GM18951 (cell line): ENCODE data around the gene BMP7.

Source experiments
- POLR2A ChIP-seq: IDR thresholded peaks from 4 replicates; pipeline ENCODE4 v1.6.1; 2011; ENCODE audit warnings: mild to moderate bottlenecking; ENCODE audit not compliant: insufficient read length, insufficient read depth; ENCODE audit errors: extremely low read depth
- in situ Hi-C: fragments of 300-500 bp; cut with MboI; formaldehyde crosslinking; loops from one replicate; pipeline ENCODE4 v1.12.0; 2022; ENCODE audit warnings: low sequenced_read_pairs, mixed read lengths, inconsistent platforms; ENCODE audit not compliant: unreplicated experiment

The BMP7 gene

GRCh38 chr20:57124800-57125517 is 141.5 kb downstream of the BMP7 start:
- in situ Hi-C loops = no loop called here
- TF ChIP-seq POLR2A = no peak

- in situ Hi-C loops = no loop called here
Observed at GRCh38 chr20:57124366-57124765, 142.1 kb downstream of the BMP7 start.

GRCh38 chr20:57123504-57123903 is 142.9 kb downstream of the BMP7 start:
- TF ChIP-seq POLR2A = no peak
- in situ Hi-C loops = no loop called here

More at GRCh38 chr20:57124366-57124765, 142.1 kb downstream of the BMP7 start:
- no peak for TF ChIP-seq POLR2A

GRCh38 chr20:57122536-57123489 is 143.6 kb downstream of the BMP7 start:
- no peak for TF ChIP-seq POLR2A
- in situ Hi-C loops = no loop called here

GRCh38 chr20:57118964-57119363 is 147.5 kb downstream of the BMP7 start:
- in situ Hi-C loops = no loop called here
- TF ChIP-seq POLR2A = no peak
